GM23248 (cell line): ENCODE measurements around the gene NXPH4.

Experiments
- EZH2 ChIP-seq: fragments of 200-600 bp; sonication (generic); IDR thresholded peaks from 2 replicates; pipeline ENCODE4 v1.6.1; 2018; ENCODE audit warnings: antibody characterized with exemption, mild to moderate bottlenecking; ENCODE audit not compliant: insufficient read depth, poor library complexity, severe bottlenecking
- EZH2phosphoT487 ChIP-seq: fragments of 200-600 bp; sonication (generic); IDR thresholded peaks from 2 replicates; pipeline ENCODE4 v1.6.1; 2018; ENCODE audit warnings: antibody characterized with exemption, moderate library complexity, mild to moderate bottlenecking, low read depth; ENCODE audit not compliant: insufficient read depth

DNA sequence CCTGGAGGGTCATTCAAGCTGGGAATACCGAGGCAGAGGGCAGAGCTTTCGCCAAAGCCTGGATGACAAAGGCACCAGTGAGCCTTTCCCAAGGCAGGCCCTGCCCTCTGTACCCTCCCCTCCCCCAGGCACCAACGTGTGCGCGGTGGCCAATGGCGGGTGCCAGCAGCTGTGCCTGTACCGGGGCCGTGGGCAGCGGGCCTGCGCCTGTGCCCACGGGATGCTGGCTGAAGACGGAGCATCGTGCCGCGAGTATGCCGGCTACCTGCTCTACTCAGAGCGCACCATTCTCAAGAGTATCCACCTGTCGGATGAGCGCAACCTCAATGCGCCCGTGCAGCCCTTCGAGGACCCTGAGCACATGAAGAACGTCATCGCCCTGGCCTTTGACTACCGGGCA lies 31.2 kb upstream of the NXPH4 start:
- TF ChIP-seq EZH2phosphoT487 (no peak), EZH2 (no peak)
